A549 treated with ZK216348 at 1 μM for 4 hours (cell line): ENCODE data around the gene WDR27. TPM values are rescaled to one million over a fixed set of nuclear protein-coding genes. Genes with fewer than 3 reads are reported as not detected.

ENCODE experiments used
- total RNA-seq: library from RNA; stranded (reverse); fragments of 200-300 nt; extraction: Qiagen RNA extraction; gene quantifications from 5 replicates; pipeline ENCODE4 v1.2.3, GENCODE V29; 2022; ENCODE audit warnings: low read depth

WDR27 gene
- total RNA-seq, result 5.3 to 16.8 TPM (median 13.1 TPM) in 5 replicates

DNA sequence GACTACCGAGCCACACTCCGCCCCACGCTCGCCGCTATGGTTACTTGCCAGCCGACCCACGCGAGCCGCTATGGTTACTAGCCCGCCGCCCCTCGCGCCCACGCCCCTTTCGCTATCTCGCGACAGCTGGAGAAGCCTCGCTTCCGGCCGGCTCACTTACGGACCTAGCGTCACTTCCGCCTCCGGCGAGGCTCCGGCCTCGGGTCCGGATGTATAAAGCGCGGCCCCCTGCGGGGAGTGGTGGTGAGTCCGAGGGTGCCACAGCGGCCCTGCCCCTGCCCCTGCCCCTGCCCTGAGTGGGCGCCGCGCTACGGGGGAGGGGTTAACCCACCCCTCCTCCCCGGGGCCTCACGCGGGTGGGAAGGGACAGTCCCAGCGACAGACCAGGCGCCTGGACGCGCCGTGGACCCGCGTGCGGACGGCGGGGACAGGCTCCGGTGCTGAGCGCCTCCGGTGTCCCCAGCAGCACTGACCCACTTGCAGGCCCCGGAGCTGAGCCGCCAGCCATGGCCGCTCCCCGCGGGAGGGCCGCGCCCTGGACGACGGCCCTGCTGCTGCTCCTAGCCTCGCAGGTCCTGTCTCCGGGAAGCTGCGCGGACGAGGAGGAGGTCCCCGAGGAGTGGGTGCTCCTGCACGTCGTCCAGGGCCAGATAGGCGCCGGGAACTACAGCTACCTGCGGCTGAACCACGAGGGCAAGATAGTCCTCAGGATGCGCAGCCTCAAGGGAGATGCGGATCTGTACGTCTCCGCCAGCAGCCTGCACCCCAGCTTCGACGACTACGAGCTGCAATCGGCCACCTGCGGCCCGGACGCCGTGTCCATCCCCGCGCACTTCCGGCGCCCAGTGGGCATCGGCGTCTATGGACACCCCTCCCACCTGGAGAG is at the start of gene WDR27, which contains the start of gene C6orf120:
TSS of gene WDR27 (minus strand) at position 76 of the 886 bp plus-strand sequence. CDS start 13,024 bp downstream, outside the sequence.
TSS of gene C6orf120 (plus strand) at position 173 of the 886 bp plus-strand sequence. CDS start at position 507, 334 bp downstream.

GRCh38 chr6:169724494-169725124 is 22.8 kb upstream of the WDR27 start, which contains the start of gene PHF10:
PHF10 (minus strand) TSS chr6:169724500; CDS start chr6:169723931, 569 bp downstream.

Other genes starting within 250 kb of the WDR27 start
- gene C6orf120, start 97 bp upstream of the WDR27 start, total RNA-seq, result 8.3 to 15.1 TPM (median 12.6 TPM) in 5 replicates
- 19.8 to 24.0 TPM (median 22.5 TPM) in 5 replicates for gene PHF10, start 22.5 kb upstream of the WDR27 start, total RNA-seq
- gene DYNLT2, start 49.5 kb upstream of the WDR27 start, total RNA-seq, result 0.43 to 1.2 TPM (median 0.67 TPM) in 5 replicates
- 6.9 to 11.3 TPM (median 7.6 TPM) in 5 replicates for gene ERMARD, start 49.6 kb upstream of the WDR27 start, total RNA-seq